CD4-positive, alpha-beta T cell treated with Interleukin-15 for 1 hour (primary cell): Measurements from ENCODE around the gene IL12A.

Experiments
- DNase-seq: peaks from one replicate; pipeline ENCODE4 v3.0.0-alpha.2; 2020

The IL12A gene

GRCh38 chr3:160038862-160039562 is 50.4 kb downstream of the IL12A start:
- DNase-seq: no peak

- DNase-seq: no peak
These were observed 51.5 kb downstream of the IL12A start for GRCh38 chr3:160040181-160040580.

- DNase-seq: no peak
These were observed 52.8 kb downstream of the IL12A start for GRCh38 chr3:160041465-160041864.

- DNase-seq: no peak
These were observed 55.5 kb downstream of the IL12A start for GRCh38 chr3:160044121-160044520.
